Erythroblast (primary cell): ENCODE data around the gene DPF3.

ENCODE experiments used
- DNase-seq, 2 experiments: peaks; one replicate each; lab custom pipeline; 2025; lab: John Stamatoyannopoulos, UW
- GATA1 ChIP-seq: IDR thresholded peaks from 2 replicates; pipeline ENCODE4 v1.6.1; 2011; ENCODE audit warnings: low read depth, mild to moderate bottlenecking, control low read depth, low read length, moderate library complexity
- POLR2A ChIP-seq: IDR thresholded peaks from 2 replicates; pipeline ENCODE4 v1.6.1; 2011; ENCODE audit warnings: mild to moderate bottlenecking, low read length

Gene DPF3

DNA sequence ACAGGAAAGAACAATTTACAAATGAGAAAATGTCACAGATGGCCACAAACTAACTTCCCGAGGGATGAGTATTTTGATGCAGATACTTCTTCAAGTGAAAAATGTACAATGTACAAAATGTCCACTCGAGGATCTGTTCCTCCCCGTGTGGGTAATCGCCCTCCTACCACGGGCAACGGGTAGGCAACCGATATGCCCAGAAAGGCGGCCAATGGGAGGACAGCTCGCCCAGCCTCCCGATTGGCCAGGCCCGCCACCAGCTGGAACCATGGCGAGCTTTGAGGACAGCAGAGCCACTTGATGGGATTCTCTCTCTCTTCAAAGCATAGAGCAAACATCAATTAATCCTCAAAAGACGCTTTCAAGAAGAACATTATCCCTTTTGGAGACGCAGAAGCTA is 42.3 kb downstream of the DPF3 start:
- TF ChIP-seq POLR2A (no peak), GATA1 (no peak)
- DNase-seq: no peak

DNA sequence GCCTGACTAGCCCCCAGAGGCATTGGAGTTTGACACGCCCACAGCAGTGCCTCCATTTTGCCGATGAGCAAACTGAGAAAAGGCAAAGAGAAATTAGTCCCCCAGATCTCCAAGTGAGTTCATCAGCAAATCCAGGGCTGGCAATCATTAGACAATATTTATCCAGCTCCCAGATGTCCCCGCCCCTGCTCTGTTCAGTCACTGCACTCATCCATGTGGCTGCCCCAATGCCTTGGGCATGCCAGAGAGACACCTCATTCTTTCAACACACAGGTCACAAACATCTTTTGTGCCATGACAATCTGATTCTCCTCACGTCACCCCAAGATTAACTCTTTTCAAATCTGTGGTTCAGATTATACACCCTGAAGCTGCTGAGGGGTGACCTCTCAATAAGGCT is 43.5 kb downstream of the DPF3 start:
- DNase-seq: no peak
- TF ChIP-seq GATA1: no peak
- no peak for TF ChIP-seq POLR2A

DNA sequence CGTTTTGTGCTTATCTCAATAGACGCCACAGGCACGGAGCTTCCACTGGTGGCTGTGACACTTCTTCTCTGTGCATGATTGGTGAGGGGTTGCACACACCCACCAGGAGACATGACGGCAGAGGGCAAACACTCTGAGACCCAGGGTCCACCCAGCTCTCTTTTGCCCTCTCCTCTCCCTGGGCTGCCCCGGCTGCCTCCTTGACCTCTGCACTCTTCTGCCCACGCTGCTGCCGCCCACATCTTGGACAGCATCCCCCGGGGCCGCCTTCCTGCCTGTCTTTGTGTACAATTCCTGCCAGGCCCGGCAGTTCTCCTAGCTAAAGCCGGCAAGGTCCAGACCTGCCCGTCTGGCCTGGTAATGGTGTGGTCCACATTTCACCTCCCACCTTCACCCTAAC is 44.7 kb downstream of the DPF3 start:
- no peak for TF ChIP-seq POLR2A
- TF ChIP-seq GATA1: no peak
- DNase-seq: no peak

DNA sequence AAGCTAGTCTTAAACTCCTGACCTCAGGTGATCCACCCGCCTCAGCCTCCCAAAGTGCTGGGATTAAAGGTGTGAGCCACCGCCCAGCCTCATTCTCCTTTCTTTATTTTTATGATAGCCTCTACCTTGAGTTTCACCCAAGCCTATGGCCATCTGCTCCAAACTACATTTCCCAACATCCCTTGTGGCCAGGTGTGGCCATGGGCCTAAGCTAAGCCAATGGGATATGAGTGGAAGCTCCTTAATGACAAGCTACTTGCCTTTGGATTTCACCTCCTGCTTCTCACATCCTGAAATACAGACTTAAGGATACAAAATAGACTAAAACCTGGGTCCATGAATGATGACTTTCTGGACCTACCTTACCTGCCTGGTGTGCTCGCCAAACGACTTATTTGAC is 46.2 kb downstream of the DPF3 start:
- TF ChIP-seq POLR2A (no peak), GATA1 (no peak)

GRCh38 chr14:72845683-72846082 is 48.2 kb downstream of the DPF3 start:
- no peak for DNase-seq
- no peak for TF ChIP-seq GATA1
- TF ChIP-seq POLR2A: no peak

More for the DNA sequence above, 46.2 kb downstream of the DPF3 start:
- DNase-seq: no peak

- no peak for DNase-seq
These were observed 48.7 kb downstream of the DPF3 start for GRCh38 chr14:72845196-72845595.

GRCh38 chr14:72844524-72844923 is 49.4 kb downstream of the DPF3 start:
- no peak for DNase-seq
- TF ChIP-seq POLR2A (no peak), GATA1 (no peak)

More at GRCh38 chr14:72845196-72845595, 48.7 kb downstream of the DPF3 start:
- TF ChIP-seq GATA1 (no peak), POLR2A (no peak)

GRCh38 chr14:72839753-72840607 is 53.9 kb downstream of the DPF3 start:
- no peak for DNase-seq
- TF ChIP-seq POLR2A (no peak), GATA1 (no peak)

DNA sequence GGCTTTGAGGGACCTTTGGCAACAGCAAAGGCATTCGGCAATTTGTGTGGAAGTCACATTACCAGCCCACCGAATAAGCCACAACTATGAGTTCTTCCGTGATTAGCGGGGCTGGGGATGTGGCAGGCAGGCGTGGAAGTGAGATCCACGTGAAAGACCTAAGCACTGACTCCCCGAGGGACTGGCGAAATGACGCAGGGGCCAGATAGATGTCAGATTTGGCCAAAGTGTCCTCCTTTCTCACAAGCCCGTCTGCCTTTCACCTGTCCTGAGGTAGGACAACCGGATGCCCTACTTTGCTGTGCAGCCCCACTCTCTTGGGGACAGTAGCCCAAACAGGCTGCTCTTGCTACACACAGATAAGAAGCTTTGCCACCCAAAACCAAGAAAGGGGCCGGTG is 54.5 kb downstream of the DPF3 start:
- TF ChIP-seq POLR2A (no peak), GATA1 (no peak)

GRCh38 chr14:72836085-72836484 is 57.8 kb downstream of the DPF3 start:
- TF ChIP-seq GATA1 (no peak), POLR2A (no peak)
- no peak for DNase-seq

More for the DNA sequence above, 54.5 kb downstream of the DPF3 start:
- DNase-seq: no peak

DNA sequence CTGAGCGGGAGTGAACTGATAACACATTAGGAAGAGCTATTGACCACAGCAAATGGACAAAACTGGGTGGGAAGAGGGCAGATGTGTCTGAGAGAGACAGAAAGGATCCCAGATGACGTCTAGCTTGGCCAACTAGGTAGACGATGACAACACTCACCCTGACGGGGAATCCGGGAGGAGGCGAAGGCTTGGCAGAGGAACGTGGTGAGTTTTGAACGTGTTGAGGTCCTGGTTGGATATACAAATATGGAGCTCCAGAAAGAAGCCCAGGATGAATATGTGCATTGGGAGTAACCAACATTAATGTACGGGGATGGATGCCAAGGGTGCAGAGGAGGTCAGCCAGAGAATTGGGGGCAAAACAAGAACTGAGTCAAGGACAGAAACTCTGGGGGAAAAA is 60.7 kb downstream of the DPF3 start:
- DNase-seq: no peak
- TF ChIP-seq GATA1 (no peak), POLR2A (no peak)

DNA sequence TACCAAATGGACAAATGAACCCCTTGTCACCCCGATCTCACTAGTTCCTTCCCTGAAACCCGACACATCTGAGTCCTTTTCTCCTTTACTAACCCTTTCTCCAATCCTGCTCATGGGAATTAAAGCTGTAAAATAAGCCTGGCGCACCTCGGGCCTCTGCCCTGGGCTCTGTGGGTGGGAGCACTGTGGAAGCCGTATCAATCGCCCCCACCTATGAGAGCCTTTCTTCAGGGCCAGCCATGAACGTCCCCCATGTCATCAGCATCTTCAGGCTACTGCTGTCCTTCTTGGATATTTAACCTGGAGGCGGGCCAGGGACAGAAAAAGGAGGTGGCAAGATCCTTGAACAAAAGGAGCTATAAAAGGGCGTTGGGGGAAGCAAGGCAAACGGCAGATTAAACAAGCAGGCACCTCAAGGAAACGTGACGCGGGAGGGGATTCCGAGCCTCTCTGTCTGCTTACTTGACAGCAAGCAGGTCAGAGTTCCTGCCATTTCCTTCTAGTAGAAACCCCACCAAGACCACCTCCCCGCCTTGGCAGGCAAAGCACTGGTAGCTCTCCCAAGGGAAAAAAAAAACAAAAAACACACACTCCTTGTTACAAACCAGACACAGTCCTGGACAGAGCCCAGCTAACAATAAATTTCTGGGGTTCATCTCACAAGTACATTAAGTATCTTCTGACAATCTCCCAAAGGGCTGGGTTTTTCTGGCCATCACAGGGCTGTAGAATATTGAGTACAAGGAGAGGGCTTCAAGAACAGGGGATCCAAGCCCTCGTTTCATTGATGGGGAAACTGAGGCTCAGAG is 62.9 kb downstream of the DPF3 start:
- no peak for TF ChIP-seq GATA1
- TF ChIP-seq POLR2A: no peak
- DNase-seq: peak; percentile 25 to 35

DNA sequence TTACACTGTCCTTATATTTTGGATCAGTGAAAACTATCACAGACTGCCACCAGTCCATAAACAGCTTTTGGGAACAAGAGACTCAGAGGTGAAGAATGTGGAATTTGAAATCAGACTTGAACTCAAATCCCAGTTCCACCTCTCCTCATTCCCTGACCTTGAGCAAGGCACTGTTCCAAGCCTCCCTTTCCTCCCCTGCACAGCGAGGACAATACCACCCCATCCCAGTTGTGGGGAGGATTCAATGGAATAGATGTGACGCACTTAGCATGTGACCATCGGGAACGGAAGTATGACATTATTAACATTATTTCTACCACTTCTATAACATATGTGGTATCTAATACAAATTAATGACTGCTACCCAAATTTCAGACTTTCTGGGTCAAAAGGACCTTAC is 63.5 kb downstream of the DPF3 start:
- DNase-seq: no peak
- TF ChIP-seq POLR2A (no peak), GATA1 (no peak)

GRCh38 chr14:72828604-72829003 is 65.3 kb downstream of the DPF3 start:
- TF ChIP-seq POLR2A: no peak
- TF ChIP-seq GATA1: no peak
- DNase-seq: no peak

- peak; percentile 69 to 91 for DNase-seq
- TF ChIP-seq GATA1: no peak
- no peak for TF ChIP-seq POLR2A
These were observed 67.9 kb downstream of the DPF3 start for GRCh38 chr14:72826039-72826438.

- no peak for TF ChIP-seq GATA1
- TF ChIP-seq POLR2A: no peak
- DNase-seq: peak; percentile 60 to 74
These were observed 68.4 kb downstream of the DPF3 start for GRCh38 chr14:72825486-72825885.
